Activated CD4-positive, alpha-beta T cell treated with anti-CD3 and anti-CD28 coated beads, Interleukin-2, amount 50 U/mL, for 4 hours (primary cell): ENCODE results near the gene RIPOR3.

ENCODE experiments used
- DNase-seq, 2 experiments: peaks; one replicate each; pipeline ENCODE4 v3.0.0-alpha.2; 2020

Gene RIPOR3, protein sequence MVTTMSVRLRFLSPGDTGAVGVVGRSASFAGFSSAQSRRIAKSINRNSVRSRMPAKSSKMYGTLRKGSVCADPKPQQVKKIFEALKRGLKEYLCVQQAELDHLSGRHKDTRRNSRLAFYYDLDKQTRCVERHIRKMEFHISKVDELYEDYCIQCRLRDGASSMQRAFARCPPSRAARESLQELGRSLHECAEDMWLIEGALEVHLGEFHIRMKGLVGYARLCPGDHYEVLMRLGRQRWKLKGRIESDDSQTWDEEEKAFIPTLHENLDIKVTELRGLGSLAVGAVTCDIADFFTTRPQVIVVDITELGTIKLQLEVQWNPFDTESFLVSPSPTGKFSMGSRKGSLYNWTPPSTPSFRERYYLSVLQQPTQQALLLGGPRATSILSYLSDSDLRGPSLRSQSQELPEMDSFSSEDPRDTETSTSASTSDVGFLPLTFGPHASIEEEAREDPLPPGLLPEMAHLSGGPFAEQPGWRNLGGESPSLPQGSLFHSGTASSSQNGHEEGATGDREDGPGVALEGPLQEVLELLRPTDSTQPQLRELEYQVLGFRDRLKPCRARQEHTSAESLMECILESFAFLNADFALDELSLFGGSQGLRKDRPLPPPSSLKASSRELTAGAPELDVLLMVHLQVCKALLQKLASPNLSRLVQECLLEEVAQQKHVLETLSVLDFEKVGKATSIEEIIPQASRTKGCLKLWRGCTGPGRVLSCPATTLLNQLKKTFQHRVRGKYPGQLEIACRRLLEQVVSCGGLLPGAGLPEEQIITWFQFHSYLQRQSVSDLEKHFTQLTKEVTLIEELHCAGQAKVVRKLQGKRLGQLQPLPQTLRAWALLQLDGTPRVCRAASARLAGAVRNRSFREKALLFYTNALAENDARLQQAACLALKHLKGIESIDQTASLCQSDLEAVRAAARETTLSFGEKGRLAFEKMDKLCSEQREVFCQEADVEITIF

DNA sequence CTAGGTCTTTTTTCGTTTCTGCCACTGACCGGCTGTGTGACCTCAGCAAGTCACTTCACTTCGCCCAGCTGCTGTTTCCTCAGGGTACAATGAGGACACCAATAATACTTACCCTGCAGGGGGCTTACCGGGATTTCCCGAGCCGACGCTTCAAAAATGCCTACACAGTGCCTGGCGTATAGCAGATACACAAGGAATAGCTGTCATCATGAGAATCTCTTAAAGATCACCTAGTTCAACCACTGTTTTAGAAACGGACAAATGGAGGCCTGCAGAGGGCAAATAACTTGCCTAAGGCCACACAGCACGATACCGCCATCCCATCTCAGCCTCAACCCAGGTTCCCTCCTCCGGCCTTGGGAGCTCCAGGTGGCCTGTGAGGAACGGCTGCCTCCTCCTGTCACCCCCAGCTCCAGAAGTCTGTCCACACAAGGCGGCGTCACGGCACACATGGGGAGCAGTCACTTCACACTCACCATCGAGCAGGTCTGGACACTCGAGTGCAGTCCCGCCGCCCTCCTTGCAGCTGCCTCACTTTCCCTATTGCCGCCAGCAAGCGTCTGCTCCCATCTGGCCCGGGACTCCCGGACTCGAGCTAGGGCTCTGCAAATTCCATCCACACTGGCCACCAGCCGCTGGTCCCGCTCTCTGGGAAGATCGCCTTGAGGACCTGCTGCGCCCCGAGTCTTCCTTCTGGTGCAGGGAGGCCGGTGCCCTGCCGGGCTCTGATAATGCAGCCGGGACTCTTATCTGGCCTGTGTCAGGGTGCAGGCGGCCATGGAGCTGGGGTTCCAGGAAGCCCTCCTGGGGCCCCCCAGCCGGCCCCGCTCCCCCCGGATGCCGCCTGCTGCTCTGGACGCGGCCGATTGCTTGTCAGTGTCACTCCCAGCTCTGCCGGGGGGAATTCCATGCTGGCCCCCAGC, at the start of gene RIPOR3:
Gene RIPOR3, minus strand, starts transcription at position 893 of the 923 bp plus-strand sequence. Its CDS starts 414 bp downstream, at position 479.
- no peak for DNase-seq

DNA sequence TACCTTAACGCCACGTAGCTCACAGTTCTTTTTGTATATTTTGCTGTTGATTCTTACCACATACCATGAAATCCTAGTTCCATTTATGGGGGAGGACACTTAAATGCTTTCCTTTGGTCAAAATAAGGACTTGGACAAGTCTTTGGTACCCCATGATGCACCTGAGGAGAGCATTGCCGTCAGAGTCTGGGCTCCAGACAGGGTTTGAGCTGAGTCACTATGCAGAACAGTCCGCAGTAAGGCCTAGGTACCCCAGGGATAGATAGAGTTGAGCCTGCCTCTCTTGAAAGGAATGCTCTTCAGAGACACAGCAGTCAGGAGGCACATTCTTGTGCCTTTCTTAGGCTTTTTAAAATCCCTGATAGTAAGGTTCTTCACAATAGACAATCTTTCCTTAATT, 46.0 kb upstream of the RIPOR3 start:
- DNase-seq = no peak

DNA sequence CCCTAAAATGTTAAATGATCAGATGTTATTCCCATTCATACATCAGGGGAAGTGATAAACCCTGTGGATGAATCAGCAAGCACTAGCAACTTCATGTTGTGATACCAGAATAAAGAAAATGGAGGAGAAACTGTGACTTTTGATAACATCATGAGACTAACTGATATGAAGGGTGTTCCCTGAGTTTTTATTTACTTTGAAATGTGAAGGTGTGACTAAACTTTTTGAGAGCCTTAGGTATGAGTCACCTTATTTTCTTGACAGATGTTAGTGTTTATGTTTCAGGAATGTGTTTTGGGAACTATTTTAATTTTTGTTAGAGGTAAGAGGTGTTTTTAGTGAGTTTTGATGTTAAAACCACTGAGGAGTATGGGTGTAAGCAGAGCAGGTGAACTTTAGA, 44.5 kb upstream of the RIPOR3 start:
- no peak for DNase-seq

DNA sequence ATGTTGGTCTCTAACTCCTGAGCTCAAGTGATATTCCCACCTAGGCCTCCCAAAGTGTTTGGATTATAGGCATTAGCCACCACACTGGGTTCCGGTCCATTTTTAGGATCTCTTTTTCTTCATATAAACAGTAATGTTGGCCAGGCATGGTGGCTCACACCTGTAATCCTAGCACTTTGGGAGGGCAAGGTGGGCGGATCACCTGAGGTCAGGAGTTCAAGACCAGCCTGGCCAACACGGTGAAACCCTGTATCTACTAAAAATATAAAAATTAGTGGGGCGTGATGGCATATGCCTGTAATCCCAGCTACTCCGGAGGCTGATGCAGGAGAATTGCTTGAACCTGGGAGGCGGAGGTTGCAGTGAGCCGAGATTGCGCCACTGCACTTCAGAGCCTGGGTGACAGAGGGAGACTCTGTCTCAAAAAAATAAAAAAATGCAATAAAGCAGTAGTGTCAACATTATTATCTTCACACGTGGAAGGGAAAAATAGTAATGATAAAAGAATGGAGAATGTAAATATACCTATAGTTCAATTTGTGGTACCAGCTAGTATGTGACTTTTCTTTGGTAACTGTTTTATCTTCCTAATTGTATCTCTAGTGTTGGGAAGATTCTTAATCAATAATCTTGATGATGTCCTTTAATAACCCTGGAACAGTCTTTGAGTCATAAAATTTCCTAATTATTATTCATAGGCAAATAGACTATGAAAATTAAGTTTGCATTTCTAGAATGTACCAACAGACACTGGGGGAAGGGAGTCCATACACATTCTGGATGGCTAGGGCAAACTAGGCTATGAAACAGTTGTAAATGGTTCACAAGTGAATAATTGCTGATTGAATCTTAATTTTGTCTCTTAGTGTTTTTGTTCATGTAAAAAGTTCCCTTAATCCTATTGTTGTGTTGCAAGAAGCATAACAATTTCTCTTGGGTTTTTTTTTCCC, 43.7 kb upstream of the RIPOR3 start:
- DNase-seq = no peak

DNA sequence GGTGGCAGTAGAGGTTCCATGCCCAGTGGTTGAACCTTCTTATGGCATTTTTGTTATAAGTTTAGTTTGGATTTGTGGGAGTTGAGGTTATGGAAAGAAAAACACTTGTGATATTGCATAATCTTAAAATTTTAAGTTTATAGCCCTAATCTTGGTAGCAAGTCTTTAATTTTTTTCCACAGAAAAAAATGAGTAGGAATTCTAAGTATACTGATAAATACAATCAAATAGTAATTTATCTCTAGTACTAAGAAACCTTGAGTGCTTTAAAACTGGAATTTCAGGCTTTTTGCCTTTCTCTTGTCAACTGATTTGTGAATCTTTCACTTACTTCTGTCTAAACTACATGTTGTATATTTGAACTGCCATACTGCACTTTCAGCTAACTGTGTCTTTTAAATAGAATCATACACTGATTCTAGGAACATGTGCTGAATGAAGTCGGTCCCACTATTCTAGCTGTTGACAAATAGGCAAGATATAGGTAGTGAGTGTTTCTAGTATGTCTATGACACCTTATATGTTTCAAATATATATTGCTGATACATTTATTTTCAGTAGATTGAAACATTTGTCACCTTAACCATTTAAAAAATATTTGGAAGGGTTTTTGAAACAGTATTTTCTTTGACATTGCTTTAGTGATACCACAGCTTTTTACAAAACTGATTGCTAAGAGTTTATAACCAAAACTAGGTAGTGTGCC, 42.5 kb upstream of the RIPOR3 start:
- no peak for DNase-seq

DNA sequence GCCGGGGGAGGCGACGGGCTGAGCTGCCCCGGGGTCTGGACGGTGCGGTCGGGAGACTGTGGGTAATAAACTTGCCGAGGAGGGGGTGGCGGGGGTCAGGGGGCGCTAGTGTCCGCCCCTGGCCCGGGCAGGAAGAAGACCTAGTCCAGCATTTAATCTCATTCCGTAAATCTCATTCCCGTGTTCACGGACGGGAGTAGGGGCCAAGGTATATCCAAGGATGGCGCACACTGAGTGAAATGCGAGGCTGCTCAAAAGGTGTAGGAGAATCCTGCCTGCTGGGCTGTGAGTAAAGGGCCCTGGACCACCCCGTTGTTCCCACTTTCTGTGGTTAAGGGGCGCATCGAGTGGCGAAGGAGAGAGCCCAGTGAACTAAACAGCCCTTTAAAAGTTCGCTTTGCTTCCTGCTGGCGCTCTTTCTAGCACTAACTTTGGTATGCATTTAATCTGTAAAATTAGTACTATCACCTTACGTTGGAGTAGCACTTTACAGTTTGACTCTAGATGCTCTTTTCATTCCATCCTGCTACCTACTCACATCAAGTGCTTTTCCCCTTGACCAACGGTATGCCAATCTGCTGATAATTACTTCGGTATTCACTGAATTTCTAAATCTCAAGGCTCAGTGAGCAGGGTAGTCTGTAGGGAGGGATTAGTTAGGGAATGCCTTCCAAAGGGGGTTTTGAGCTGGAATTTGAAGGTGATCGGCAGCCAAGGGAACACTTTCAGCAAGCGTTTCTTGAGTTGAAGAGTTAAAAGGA, 40.8 kb upstream of the RIPOR3 start:
- no peak for DNase-seq

DNA sequence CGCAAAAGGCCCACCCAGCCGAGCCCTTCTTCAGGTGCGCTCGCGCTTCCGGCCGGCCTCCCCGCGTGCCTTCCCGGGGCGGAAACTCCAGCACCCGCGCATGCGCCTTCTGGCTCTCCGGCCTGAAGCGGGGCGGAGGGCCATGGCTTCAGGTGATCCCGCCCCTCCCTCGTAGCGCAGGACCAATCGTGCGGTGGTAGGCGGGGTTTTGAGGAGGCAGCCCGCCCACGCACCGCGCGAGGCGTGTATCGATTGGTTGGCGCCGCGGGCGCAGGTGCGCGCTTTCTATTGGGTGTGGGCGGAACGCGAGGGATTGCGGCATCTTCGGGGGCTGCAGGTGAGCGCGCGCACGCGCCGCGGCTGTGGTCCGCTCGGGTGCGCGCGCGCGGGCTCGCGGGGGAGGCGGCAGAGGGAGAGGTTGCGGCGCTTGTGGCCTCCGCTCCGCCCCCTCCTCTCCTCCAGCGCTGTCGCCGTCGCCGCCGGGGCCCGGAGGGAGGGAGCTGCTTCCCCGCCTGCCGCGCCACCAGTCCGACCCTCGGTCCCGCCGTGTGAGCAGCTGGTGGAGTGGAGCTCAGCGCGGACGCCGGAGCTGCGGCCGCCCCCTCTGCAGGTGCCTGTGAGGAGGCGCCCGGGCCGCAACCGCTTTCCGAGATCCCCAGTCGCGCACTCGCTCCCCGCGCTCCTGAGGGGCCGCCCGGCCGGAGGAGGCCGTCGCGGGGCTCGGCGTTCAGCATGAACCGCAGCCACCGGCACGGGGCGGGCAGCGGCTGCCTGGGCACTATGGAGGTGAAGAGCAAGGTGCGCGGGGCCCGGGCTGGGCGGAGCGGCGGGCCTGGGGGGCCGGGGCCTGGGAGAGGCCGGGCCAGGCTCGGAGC, 40.0 kb upstream of the RIPOR3 start, which contains the start of gene PARD6B:
Gene PARD6B, plus strand, starts transcription at position 526 of the 875 bp plus-strand sequence. Its CDS starts 207 bp downstream, at position 733.
- peak; percentile 99 to 100 for DNase-seq

DNA sequence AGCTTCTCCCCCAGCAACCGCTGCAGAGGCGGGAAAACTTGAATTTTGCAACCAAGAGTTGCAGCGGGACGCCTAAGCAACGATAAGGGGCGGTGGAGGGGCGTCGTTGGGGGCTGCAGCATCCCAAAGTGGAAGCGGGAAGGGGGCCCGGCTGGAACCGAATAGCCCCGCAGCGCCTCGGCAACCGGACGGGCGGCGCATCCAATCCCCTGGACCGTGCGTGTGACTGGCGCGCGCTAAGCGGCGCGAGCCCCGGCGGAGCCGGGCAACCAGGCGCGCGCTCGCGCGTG, 39.4 kb upstream of the RIPOR3 start:
- no peak for DNase-seq

DNA sequence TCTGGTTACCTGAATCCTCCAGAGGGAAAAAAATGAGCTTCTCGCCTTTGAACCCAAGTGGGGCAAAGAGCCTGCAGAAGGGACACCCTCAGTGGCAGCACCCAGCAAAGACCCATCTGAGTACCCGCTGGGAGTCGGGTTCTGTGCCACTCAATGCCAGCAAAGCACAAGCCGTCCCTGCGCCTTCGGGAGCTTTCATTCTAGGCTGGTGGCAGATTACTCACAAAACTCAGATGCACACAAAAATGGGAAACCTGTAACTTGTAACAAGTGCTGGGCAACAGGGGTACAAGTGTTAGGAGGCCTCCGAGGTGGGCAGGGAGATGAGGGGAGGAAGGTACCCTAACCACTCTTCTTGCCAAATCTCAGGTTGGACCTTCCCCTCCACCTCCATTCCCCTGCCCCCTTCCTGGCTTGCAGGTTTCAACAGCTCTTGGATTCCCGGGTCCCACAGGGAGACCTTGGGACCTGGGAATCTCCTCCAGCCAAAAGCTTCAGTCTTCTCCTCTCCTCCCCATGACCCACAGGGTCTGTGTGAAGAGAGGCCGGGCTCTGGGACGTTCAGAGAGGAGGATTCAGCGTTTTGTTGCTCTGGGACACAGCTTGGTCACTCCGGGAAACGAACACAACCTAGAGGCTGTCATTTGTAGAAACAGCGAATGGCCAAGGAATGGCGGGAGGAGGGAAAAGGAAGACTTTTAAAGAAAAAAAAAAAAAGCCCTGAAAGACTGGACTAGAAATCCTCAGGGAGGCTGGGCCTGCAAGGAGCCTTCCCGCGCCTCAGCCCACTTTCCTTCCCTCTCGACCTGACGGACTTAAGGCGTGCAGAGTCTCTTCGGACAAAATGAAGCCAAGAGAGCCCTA, 38.8 kb upstream of the RIPOR3 start:
- DNase-seq = no peak

DNA sequence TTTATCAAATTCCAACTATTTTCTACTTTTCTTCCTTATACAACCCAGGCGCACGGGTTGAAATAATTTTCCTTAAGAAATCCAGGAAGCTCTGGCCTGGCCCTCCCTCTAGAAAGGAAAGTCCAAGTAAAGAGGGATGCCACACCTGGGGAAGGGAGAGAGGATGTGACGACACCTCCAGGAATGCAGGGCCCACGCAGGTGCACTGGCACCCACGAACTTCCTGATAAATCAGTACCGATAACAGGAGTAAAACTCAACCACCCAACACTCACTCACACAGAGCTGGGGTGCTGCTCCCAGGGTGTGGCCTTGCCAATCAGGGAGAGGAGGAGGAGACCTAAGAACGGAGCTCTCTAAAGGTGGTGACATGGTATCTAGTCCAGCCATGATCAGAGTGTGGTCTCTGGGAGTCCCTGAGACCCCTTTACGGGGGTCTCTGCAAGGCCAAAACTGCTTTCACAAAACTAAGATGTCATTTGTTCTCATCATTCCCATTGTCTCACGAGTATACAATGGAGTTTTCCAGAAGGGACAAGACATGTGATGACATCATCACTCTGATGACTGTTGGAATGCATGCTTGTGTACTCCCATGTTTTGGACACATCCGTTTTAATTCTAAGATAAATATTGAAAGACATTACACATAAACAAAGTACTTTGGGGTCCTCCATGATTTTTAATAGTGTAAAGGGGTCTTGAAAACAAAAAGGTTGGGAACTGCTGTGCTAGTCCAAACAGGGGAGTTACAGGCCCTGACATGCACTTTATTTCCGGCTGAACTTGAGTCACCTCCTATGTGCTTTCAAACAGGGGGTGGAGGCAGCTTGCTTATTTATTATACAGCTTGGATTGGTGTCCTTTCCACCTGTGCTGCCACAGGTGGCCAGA, 37.9 kb upstream of the RIPOR3 start:
- DNase-seq = no peak

DNA sequence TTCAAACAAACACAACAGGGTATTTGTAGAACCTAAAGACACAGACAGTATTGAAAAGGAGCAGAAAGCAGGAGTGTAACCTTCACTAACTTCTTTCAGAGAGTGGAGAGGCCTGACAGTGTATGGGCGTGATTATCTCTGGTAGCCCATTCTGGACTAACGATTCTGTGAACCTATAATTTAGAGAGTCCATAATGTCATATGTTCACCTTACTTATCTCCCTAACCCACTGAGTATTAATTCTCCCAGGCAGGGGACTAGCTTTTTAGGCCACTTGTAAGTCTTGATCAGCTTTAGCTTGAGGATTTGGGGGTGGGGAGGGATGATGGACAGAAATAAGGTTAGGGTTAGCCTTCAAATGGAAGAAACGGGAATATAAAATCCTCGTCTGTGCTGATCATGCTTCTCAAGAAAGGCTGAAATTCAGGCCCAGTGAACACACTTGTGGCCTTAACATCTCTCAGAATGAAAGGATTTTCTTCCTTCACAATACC, 37.2 kb upstream of the RIPOR3 start:
- DNase-seq = no peak

DNA sequence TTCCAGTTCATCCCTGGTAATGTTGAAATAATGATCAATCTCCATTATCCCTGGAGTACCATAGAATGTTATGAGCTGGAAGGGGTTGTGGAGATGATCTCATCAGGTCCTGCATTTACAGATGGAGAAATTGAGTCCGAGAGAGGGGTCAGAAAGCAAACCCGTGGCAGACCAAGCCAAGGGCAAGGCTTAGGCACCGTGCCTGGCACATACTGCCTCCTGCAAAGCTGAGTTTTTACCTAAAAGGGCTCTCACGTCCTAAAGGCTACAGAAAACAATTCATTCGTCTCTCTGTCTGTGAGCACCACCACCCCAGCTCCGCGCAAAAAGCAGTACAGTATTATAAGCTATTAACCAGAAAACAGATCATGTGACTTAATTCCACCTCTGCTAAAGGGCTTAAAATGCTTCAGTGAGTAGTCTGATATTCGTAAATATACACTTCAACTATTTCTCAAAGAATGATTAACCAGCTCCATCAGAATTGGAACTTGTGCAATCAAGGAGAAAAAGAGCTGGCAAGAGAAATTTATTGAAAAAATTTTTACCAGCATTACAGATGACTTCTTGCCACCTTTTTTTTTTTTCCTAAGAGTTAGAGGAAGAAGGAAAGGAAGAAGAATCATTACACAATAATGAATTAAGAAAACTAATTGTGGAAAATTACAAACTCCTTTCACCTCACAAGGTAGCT, 36.6 kb upstream of the RIPOR3 start:
- no peak for DNase-seq

DNA sequence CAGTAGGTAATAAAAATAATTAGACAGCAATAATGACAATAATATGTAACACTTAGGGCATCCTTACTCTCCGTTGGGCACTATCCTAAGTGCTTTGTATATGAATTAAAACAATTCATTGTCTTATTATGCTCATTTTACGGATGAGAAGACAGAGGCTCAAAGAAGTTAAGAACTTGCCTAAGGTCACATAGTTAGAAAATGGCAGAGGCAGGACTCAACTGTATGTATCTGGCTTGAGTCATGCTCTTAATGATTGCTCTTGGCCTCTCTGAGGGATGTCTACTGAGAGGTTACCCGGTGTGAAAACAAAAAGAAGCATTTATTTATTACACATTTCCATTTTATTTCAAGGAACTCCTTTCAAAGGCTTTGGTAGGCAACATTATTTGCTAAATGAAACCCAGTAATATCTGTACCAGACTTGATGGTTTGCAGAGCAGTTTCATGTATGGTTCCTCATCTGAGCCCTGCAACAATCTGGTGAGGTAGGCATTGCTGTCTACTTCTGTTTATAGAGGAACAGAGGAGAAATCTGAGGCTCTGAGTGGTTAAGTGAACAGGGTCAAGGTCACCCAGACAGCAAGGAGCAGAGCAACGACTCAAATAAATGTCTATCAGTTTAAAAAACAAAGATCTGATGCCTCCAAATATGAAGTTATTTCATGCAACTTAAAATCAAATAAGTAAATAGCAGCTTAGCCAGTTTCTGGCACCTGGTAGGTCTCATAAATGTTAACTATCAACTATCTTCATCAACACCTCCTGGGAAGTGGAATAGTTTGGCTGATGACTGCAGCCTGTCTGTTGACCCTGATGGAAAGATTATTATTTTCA, 35.8 kb upstream of the RIPOR3 start:
- DNase-seq = no peak

DNA sequence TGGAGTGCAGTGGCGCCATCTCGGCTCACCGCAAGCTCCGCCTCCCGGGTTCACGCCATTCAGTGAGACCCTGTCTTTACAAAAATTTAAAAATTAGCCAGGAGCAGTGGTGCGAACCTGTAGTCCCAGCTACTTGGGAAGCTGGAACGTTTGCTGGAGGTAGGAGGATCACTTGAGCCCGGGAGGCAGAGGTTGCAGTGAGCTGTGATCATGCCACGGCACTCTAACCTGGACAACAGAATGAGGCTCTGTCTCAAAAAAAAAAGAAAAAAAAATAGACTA, 34.3 kb upstream of the RIPOR3 start:
- DNase-seq = no peak
